A549 treated with ZK216348 at 1 μM for 4 hours (cell line): ENCODE data around the gene SIRT4. TPM values are rescaled to one million over a fixed set of nuclear protein-coding genes. Genes with fewer than 3 reads are reported as not detected.

Experiments
- total RNA-seq: library from RNA; stranded (reverse); fragments of 200-300 nt; extraction: Qiagen RNA extraction; gene quantifications from 5 replicates; pipeline ENCODE4 v1.2.3, GENCODE V29; 2022; ENCODE audit warnings: low read depth

The SIRT4 gene, protein sequence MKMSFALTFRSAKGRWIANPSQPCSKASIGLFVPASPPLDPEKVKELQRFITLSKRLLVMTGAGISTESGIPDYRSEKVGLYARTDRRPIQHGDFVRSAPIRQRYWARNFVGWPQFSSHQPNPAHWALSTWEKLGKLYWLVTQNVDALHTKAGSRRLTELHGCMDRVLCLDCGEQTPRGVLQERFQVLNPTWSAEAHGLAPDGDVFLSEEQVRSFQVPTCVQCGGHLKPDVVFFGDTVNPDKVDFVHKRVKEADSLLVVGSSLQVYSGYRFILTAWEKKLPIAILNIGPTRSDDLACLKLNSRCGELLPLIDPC
- 0.66 to 1.6 TPM (median 0.98 TPM) in 5 replicates for total RNA-seq

DNA sequence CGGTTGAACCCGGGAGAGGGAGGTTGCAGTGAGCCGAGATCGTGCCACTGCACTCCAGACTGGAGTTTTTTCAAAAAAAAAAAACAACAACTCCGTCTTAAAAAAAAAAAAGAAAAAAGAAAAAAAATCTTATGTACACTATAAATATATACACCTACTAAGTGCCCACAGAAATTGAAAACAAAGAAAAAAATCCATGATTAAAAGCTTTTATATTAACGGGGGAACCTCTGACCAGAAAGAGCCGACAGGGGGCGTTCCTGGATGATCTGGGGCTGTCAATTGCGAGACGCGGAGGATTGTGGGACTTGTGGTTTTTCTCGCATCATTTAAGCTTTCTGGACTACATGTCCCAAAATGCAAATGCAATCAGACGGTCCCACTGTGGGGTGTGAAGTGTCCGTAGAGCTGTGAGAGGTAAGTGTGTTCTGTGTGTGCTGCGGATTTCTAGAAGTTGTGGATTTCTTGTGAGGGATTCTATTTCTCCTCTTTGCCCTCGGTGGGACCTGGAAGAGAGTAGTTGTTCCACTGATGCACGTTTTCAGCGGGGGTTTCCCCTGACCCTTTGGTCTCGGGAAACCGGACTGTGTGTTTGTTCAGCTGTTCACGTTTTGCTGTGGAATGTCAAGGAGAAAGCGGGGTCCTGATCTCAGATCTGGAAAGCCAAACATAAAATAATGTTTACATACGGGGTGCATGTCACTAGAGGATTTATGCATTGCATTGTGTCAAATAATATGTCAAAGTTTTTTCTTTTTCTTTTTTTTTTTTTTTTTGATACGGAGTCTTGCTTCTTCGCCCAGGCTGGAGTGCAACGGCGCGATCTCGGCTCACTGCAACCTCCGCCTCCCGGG is at the start of gene SIRT4:
TSS of gene SIRT4 (plus strand) at position 360 of the 854 bp plus-strand sequence. CDS start 1,241 bp downstream, outside the sequence.

DNA sequence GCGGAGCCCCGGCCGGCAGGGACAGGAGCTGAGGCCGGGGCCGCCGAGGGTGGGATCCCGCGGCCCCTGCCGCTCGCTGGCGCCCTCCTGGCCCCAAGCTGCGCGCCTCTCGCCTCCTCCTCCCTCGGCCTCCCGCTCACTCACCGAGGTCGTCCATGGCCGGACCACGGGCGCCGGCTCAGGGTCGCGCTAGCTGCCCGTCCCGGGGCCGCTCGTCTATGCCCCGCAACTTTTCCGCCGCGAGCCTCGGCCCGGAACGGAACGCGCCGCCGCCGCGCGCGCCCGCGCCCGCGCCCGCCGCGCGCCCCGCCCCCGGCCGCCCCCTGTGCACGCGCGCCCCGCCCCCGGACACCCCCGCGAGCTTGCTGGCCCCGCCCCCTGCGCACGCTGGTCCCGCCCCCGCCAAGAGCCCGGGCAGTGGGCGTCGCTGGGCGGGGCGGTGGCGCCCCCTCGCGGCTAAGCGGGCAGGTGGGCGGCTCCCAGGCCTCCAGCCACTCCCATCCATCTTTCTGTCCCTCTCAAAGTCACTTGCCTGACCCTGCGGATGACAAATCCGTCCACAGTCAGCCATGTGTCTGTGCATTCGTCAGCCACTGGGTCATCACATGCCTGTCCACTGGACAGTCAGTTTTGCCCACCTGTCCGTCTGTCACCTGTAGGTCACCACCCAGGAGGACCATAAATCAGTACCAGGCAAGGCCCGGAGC is 36.5 kb upstream of the SIRT4 start, which contains the start of gene PXN:
TSS of gene PXN (minus strand) at position 258 of the 707 bp plus-strand sequence. CDS start at position 157, 101 bp downstream.

DNA sequence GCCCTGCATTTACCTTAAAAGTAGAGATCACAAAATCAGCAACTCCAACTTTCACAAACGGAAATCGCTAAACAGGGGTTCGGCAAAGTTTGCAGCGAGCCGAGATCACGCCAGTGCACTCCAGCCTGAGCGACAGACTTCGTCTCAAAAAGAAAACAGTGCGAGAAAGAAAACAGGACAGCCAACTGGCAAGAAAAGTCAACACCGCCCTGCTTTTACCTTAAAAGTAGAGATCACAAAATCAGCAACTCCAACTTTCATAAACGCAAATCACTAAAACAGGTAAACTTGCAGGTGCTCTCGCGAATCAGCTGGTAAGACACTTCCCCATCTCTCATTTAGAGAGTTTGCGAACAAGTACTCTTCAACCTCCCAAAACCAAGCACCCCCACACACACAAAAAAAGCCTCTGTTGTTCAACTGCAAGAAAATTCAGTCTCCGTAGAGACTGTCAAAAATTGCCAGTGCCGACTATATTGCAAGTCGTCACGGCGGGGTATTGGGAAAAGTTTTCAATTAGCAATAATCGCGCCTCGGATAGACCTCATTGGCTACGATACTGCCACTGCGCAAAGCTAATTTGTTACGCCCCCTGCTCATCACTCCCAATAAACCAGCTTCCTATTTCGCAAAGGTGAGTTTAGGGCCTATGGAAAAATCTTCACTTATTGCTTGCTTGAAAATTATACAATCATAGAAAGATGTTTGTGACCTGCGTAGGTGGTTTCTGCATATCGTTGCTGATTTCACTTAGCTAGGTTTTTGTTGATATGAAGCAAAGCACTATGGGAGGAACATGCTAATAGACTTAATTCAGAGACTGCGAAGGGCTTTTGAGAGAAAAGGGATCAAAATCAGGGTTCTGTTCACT is 9.2 kb upstream of the SIRT4 start, which contains the start of gene RNU4-1:
TSS of gene RNU4-1 (minus strand) at position 577 of the 871 bp plus-strand sequence.

DNA sequence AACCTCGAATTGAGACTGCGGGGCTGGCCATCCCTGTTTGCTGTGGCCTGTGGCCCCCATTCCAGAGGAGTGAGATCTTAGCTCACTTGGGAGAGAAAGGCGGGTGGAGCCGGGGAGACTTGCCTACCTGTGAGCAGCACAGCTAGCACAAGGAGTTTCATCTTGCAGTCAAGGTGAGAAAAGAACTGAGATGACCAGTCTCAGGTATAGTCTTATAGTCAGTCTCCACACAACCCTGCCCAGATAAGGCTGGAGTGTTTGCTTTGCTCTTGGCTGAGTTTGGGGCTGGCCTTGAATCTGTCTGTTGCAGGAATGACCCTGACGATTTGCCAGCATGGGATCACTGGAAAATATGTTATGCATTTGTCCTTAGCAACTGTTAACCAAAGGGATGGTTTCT is 25.5 kb downstream of the SIRT4 start, which contains the start of gene PLA2G1B:
TSS of gene PLA2G1B (minus strand) at position 187 of the 400 bp plus-strand sequence. CDS start at position 161, 26 bp downstream.

Other genes starting within 250 kb of the SIRT4 start
- 59.7 to 80.0 TPM (median 79.2 TPM) in 5 replicates for gene RAB35, start 185.6 kb upstream of the SIRT4 start, total RNA-seq
- 35.4 to 61.7 TPM (median 60.1 TPM) in 5 replicates for gene GCN1, start 107.6 kb upstream of the SIRT4 start, total RNA-seq
- gene RPLP0, start 101.2 kb upstream of the SIRT4 start, total RNA-seq = 3,146 to 3,508 TPM (median 3,402 TPM) in 5 replicates
- gene PXN, start 36.6 kb upstream of the SIRT4 start, total RNA-seq = 155 to 226 TPM (median 194 TPM) in 5 replicates
- gene RNU4-2, start 10.4 kb upstream of the SIRT4 start, total RNA-seq = not detected in 5 replicates
- gene RNU4-1, start 9.1 kb upstream of the SIRT4 start, total RNA-seq = not detected in 5 replicates
- not detected in 5 replicates for gene PLA2G1B, start 25.5 kb downstream of the SIRT4 start, total RNA-seq
- 0.50 to 1.4 TPM (median 1.2 TPM) in 5 replicates for gene MSI1, start 66.8 kb downstream of the SIRT4 start, total RNA-seq
- gene COX6A1, start 135.8 kb downstream of the SIRT4 start, total RNA-seq = 658 to 856 TPM (median 772 TPM) in 5 replicates
- 64.1 to 93.0 TPM (median 72.4 TPM) in 5 replicates for gene TRIAP1, start 144.1 kb downstream of the SIRT4 start, total RNA-seq
- 19.4 to 26.1 TPM (median 24.1 TPM) in 5 replicates for gene GATC, start 144.1 kb downstream of the SIRT4 start, total RNA-seq
- 197 to 241 TPM (median 226 TPM) in 5 replicates for gene SRSF9, start 167.4 kb downstream of the SIRT4 start, total RNA-seq
- 592 to 753 TPM (median 641 TPM) in 5 replicates for gene DYNLL1, start 193.8 kb downstream of the SIRT4 start, total RNA-seq
- gene COQ5, start 226.8 kb downstream of the SIRT4 start, total RNA-seq = 24.4 to 30.2 TPM (median 25.9 TPM) in 5 replicates
- 99.9 to 108 TPM (median 101 TPM) in 5 replicates for gene RNF10, start 232.0 kb downstream of the SIRT4 start, total RNA-seq